Stimulated activated naive CD8-positive, alpha-beta T cell treated with anti-CD3 and anti-CD28 coated beads, Interleukin-15, amount 100 ng/mL, for 72 hours (primary cell): Measurements from ENCODE around the gene CACNG7.

Source experiments
- ATAC-seq: fragments of 150-1000 bp; cut with Tn5 transposase; 2 replicates; pipeline ENCODE4 v1.10.0; 2021; ENCODE audit warnings: mild to moderate bottlenecking, moderate library complexity
- DNase-seq, 2 donors: peaks; one replicate each; pipeline ENCODE4 v3.0.0; 2021 to 2022
- H3K27ac Mint-ChIP-seq, 2 donors: one replicate each; pipeline ENCODE4 v1.8.0; 2022; ENCODE audit warnings: mild to moderate bottlenecking in 2 of 2, mixed read lengths in 2 of 2, moderate library complexity in 2 of 2
- H3K27me3 Mint-ChIP-seq: one replicate; pipeline ENCODE4 v1.8.0; 2022; ENCODE audit warnings: mixed read lengths
- H3K4me1 Mint-ChIP-seq: one replicate; pipeline ENCODE4 v1.8.0; 2022; ENCODE audit warnings: mild to moderate bottlenecking, mixed read lengths
- H3K4me3 Mint-ChIP-seq, 2 donors: one replicate each; pipeline ENCODE4 v1.8.0; 2022; ENCODE audit warnings: mild to moderate bottlenecking in 2 of 2, mixed read lengths in 2 of 2, moderate library complexity in 1 of 2
- H3K9me3 Mint-ChIP-seq, 2 donors: one replicate each; pipeline ENCODE4 v1.8.0; 2022; ENCODE audit warnings: mixed read lengths in 2 of 2

Gene CACNG7

GRCh38 chr19:53873773-53874605 is 35.1 kb upstream of the CACNG7 start:
- ATAC-seq (no peak), DNase-seq (no peak)
- Mint-ChIP-seq H3K4me3 (peak overlapping the region; percentile 63 to 72), H3K27ac (peak overlapping the region; percentile 50 to 91), H3K27me3 (no peaks in the 10 kb centered on the region), H3K9me3 (no peaks in the 10 kb centered on the region), H3K4me1 (peaks cover 68% of the 10 kb centered on the region)

DNA sequence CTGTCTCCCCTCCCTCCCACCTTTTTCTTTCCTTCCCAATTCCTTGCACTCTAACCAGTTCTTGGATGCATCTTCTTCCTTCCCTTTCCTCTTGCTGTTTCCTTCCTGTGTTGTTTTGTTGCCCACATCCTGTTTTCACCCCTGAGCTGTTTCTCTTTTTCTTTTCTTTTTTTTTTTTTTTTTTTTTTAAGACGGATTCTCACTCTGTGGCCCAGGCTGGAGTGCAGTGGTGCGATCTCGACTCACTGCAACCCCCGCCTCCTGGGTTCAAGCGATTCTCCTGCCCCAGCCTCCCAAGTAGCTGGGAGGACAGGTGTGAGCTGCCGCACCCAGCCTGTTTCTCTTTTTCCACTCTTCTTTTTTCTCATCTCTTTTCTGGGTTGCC is 34.5 kb upstream of the CACNG7 start:
- DNase-seq = no peak
- Mint-ChIP-seq H3K4me1 (peaks cover 68% of the 10 kb centered on the region), H3K9me3 (no peaks in the 10 kb centered on the region), H3K4me3 (peak overlapping the region; percentile 63 to 72), H3K27me3 (no peaks in the 10 kb centered on the region), H3K27ac (peak overlapping the region; percentile 4 to 91)
- ATAC-seq = no peak

DNA sequence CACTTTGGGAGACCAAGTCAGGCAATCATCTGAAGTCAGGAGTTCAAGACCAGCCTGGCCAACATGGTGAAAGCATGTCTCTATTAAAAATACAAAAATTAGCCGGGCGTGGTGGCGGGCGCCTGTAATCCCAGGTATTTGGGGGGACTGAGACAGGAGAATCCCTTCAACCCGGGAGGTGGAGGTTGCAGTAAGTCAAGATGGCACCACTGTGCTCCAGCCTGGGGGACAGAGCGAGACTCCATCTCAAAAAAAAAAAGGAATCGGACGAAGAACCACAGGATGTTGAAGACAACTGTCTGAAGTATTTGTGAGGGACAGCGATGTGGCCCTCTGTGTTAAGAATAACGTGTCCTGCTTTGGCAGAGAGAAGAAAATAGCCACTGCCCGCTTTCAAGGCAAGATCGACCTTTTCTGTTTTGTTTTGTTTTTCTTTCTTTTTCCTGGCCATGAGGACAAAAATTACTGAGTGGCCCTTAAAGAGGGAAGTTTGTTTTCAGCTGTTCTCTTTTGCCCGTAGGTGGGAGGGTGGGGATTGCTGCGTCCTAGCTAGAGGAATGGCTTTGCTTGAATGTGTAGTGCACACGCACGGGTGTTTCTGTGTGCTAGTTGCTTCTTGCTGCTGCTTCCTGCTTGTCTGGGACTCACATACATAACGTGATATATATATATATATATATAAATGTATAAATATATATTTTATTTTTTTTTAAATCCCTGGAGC is 33.3 kb upstream of the CACNG7 start:
- H3K27me3 Mint-ChIP-seq = no peaks in the 10 kb centered on the region
- no peak overlapping the region for H3K27ac Mint-ChIP-seq
- no peak overlapping the region for H3K4me3 Mint-ChIP-seq
- no peak for ATAC-seq
- no peaks in the 10 kb centered on the region for H3K9me3 Mint-ChIP-seq
- H3K4me1 Mint-ChIP-seq = peaks cover 63% of the 10 kb centered on the region
- no peak for DNase-seq

- H3K9me3 Mint-ChIP-seq = no peaks in the 10 kb centered on the region
- DNase-seq = no peak
Observed at GRCh38 chr19:53876651-53877224, 32.3 kb upstream of the CACNG7 start.

GRCh38 chr19:53877361-53877766 is 31.7 kb upstream of the CACNG7 start:
- Mint-ChIP-seq H3K9me3 (no peaks in the 10 kb centered on the region), H3K4me1 (peaks cover 55% of the 10 kb centered on the region), H3K4me3 (peak overlapping the region; percentile 30 to 42), H3K27ac (peak overlapping the region; percentile 16 to 21), H3K27me3 (no peaks in the 10 kb centered on the region)
- DNase-seq = peak in 1 of 2 donors; percentile 40
- no peak for ATAC-seq

More at GRCh38 chr19:53876651-53877224, 32.3 kb upstream of the CACNG7 start:
- Mint-ChIP-seq H3K27ac (no peak overlapping the region), H3K4me1 (peaks cover 53% of the 10 kb centered on the region), H3K4me3 (no peak overlapping the region), H3K27me3 (no peaks in the 10 kb centered on the region)
- no peak for ATAC-seq

DNA sequence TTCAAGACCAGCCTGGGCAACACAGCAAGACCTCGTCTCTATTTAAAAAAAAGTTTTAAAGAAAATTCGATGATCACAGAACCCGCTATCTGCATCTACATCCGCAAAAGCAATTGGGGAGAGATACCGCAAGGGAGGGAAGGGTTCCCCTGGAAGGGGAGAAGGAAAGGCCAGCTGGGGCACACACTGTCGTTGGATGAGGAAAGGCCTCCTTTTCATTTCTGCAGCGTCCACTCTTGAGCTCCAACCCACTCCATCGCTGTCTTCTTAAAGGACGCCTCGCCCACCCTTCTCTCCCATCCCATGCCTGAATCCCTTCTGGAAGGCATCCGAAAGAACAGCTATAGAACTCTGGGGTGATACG is 30.3 kb upstream of the CACNG7 start:
- Mint-ChIP-seq H3K4me1 (peaks cover 53% of the 10 kb centered on the region), H3K9me3 (no peaks in the 10 kb centered on the region), H3K27me3 (no peaks in the 10 kb centered on the region), H3K27ac (no peak overlapping the region), H3K4me3 (no peak overlapping the region)
- no peak for ATAC-seq
- no peak for DNase-seq

DNA sequence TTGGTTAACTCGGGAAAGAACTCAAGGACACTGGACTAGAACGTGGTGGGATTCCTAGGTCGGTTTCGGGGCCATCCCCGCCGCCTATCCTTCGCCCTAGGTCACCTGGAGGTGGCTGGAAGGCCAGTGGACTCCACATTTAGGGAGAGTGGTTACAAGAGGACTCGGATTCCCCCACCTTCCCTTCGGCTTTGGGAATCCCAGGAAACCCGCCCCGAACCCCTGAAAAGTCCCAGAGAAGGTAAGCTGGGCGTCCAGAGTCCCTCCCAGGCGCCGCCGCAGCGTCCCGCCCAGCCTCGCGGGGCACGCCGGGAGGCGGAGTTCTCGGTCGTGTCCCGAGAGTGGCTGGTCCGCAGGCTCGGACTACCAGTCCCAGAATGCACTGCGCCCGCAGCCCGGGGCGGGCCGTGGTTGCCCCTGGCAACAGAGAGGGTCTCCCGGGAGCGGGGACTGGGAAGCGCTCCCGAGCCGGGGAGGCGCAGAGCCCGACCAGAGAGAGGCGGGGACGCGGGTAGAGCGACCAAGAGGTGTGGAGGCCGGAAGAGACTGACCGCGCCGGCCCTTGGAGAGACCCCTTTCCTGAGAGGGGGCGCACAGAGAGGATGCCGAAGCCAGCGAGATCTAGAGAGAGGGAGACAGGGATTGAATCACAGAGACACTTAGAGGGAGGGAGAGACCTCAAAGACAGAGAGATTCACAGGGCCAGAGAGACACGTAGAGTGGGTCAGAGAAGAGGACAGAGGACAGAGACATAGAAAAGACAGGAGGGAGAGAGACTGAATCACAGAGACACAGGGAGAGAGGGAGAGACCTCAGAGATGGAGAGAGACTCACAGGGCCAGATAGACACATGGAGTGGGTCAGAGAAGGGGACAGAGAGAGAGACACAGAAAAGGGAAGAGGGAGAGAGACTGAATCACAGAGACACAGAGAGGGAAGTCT is 29.7 kb upstream of the CACNG7 start:
- Mint-ChIP-seq H3K4me3 (no peak overlapping the region), H3K4me1 (peaks cover 49% of the 10 kb centered on the region), H3K9me3 (no peaks in the 10 kb centered on the region), H3K27ac (no peak overlapping the region), H3K27me3 (no peaks in the 10 kb centered on the region)
- DNase-seq (peak; percentile 80 to 83), ATAC-seq (peak; percentile 93)

DNA sequence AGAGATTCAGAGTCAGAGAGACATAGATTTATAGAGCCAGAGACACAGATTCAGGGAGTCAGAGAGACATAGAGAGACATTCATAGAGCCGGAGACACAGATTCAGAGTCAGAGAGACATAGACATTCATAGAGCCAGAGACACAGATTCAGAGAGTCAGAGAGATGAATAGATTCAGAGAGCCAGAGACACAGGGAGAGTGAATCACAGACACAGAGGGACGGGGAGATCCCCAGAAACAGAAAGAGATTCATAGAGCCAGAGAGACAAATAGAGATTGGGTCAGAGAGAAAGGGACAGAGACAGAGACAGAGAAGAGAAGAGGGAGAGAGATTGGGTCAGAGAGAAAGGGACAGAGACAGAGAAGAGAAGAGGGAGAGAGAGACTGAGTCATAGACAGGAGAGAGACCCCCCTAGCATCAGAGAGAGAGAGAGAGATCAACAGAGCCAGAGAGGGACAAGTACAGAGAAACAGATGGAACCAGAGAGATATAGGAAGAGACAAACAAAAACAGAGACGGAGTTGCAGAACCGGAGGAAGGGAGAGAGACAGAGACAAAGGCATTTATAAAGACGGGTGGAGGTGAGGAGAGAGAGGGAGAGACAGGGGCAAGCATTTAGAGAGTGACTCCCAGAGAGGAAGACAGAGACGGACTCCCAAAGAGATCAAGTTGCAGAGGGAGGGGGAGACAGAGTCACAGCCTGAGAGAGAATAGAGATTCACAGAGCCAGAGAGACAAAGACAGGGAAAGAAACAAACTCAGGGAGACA is 28.2 kb upstream of the CACNG7 start:
- ATAC-seq (no peak), DNase-seq (no peak)
- Mint-ChIP-seq H3K27ac (no peak overlapping the region), H3K4me1 (peaks cover 35% of the 10 kb centered on the region), H3K9me3 (no peaks in the 10 kb centered on the region), H3K27me3 (no peaks in the 10 kb centered on the region), H3K4me3 (no peak overlapping the region)

DNA sequence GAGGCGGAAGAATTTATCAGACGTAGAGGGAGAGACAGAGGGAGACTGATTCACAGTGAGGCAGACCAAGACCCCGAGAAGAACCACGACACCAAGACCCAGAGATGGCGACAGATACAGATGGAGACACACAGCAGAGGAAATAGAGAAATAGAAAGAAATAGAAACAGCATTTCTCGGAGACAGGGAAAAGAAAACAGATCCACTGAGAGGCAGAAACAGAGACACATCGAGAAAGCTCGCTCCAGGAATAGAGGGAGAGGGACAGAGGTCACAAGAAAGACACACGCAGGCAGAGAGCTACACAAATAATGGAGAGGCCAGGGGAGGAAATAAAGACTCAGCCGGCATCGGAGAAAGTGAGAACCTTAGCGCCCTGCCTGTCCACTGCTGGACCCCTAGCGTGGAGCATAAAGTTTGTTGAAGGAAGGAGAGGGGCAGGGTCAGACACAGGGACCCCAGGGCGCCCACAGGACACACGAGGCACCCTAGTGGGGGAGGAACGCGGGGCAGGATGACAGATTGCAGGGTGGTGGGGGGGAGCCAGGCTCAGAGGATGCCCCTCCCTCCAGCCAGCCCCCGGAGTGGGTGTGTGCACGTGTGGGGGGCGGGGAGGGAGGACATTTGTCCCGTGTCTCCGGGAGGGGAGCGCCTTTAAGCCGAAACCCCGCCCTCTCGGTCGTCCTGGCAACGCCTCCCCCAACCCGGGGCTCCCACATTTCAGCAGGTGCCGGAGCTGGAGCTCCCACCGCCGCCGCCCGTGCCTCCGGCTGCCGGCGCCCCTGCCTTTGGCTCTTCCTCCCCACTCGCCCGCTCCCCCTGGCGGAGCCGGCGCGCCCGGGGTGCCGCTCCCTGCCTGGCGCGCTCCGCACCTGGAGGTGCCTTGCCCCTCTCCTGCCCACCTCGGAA is 27.3 kb upstream of the CACNG7 start, which contains the start of gene PRKCG:
Gene PRKCG, plus strand, starts transcription at position 716 of the 909 bp plus-strand sequence. CDS start 298 bp downstream, outside the sequence.
- Mint-ChIP-seq H3K9me3 (no peaks in the 10 kb centered on the region), H3K27ac (no peak within 1 kb of the TSS), H3K4me1 (peaks cover 28% of the 10 kb centered on the region), H3K4me3 (peak within 1 kb of the TSS; percentile 7 to 64), H3K27me3 (no peaks in the 10 kb centered on the region)
- DNase-seq (peak; percentile 42 to 44), ATAC-seq (peak; percentile 57)

DNA sequence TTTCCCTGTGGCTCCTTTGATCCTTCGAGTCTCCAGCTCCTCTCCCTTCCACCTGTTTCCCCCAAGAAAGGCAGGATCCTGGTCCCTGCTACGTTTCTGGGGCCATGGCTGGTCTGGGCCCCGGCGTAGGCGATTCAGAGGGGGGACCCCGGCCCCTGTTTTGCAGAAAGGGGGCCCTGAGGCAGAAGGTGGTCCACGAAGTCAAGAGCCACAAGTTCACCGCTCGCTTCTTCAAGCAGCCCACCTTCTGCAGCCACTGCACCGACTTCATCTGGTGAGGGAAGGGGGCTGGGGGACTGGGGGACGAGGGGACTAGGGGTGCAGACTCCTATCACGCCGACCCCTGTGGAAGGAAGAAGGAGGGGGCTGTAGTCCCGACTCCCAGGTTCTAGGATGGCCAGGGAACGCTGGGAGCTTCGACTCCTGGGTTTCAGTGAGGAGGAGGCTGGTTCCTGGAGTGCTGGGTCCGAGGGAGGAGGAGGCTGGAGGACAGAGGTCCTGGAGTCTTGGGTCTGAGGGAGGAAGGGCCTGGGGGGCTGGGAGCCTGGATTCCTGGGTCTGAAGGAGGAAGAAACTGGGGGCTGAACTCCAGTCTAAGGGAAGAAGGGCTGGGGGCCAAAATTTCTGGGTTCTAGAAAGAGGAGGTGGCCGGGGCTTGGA is 26.6 kb upstream of the CACNG7 start:
- Mint-ChIP-seq H3K4me1 (peaks cover 20% of the 10 kb centered on the region), H3K27me3 (no peaks in the 10 kb centered on the region), H3K27ac (no peak overlapping the region), H3K9me3 (no peaks in the 10 kb centered on the region), H3K4me3 (peak overlapping the region; percentile 7 to 64)
- ATAC-seq = no peak
- DNase-seq = no peak

- Mint-ChIP-seq H3K27me3 (no peaks in the 10 kb centered on the region), H3K27ac (no peak overlapping the region), H3K9me3 (no peaks in the 10 kb centered on the region), H3K4me3 (peak overlapping the region in 1 of 2 donors; percentile 20), H3K4me1 (peaks cover 18% of the 10 kb centered on the region)
- no peak for DNase-seq
- ATAC-seq = no peak
Observed at GRCh38 chr19:53883231-53883661, 25.8 kb upstream of the CACNG7 start.

DNA sequence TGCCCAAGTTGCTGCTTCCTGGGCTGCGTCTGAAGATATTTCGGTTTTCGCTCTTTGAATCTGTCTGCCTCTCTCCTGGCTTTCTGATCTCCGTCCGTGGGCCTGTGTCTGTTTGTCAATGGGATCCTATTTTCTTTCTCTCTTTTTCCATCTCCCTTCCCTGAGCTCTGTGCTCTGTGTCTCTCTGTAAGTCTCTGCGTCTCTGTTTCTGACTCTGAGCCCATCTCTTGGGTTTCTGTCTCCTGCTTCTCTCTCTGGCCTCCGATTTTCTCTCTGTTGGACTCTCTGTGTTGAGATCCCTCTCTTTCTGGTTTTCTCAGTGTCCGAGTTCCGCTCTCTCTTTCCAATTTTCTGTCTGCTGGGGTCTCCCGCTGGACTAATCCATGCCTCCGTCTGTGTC is 25.3 kb upstream of the CACNG7 start:
- H3K9me3 Mint-ChIP-seq = no peaks in the 10 kb centered on the region
- H3K27ac Mint-ChIP-seq = peak overlapping the region in 1 of 2 donors; percentile 2

DNA sequence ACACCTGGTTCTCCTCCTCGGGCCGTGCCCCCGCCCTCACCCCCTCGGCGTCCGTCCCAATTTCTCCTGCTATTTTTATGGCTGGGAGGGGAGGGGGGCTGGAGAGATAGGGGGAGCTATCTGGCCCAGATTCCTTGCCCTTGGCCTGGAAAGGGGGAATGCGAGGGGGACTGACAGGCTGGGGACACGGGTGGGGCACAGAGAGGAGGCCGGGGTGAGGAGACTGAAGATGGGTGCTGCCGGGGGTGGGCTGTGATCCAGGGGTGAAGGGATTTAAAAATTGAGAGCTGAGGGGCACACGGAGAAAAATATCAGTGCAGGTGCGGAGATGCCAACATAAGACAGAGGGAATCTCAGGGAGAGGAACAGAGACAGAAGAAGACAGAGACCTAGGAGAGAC is 24.8 kb upstream of the CACNG7 start:
- DNase-seq (no peak), ATAC-seq (no peak)
- Mint-ChIP-seq H3K4me1 (peaks cover 19% of the 10 kb centered on the region), H3K27ac (no peak overlapping the region), H3K4me3 (no peak overlapping the region), H3K9me3 (no peaks in the 10 kb centered on the region), H3K27me3 (no peaks in the 10 kb centered on the region)

More for the DNA sequence above, 25.3 kb upstream of the CACNG7 start:
- H3K27me3 Mint-ChIP-seq = no peaks in the 10 kb centered on the region
- ATAC-seq (no peak), DNase-seq (no peak)
- H3K4me3 Mint-ChIP-seq = peak overlapping the region in 1 of 2 donors; percentile 4
- H3K4me1 Mint-ChIP-seq = peaks cover 18% of the 10 kb centered on the region
